GM18858 (cell line): ENCODE data around the gene C1orf56.
"Not testable (repeated sequence)": the region's sequence is repeated elsewhere in the genome, so short reads cannot be mapped to it uniquely, and the experiment has no call there.

Experiments used
- ATAC-seq: cut with Tn5 transposase; IDR thresholded peaks from one replicate; pipeline ENCODE4 v1.9.1; 2021; ENCODE audit not compliant: unreplicated experiment

Gene C1orf56

GRCh38 chr1:151060657-151061421 lies 13.3 kb downstream of the C1orf56 start:
- no peak for ATAC-seq

GRCh38 chr1:151061704-151062103 lies 14.2 kb downstream of the C1orf56 start:
- ATAC-seq, result no peak

GRCh38 chr1:151062741-151063371 lies 15.3 kb downstream of the C1orf56 start:
- ATAC-seq, result no peak

GRCh38 chr1:151065089-151065645 lies 17.6 kb downstream of the C1orf56 start:
- ATAC-seq, result no peak

- no peak for ATAC-seq
Observed at GRCh38 chr1:151067185-151067584, 19.6 kb downstream of the C1orf56 start.

GRCh38 chr1:151069103-151069486 lies 21.5 kb downstream of the C1orf56 start:
- no peak for ATAC-seq

- no peak for ATAC-seq
Observed at GRCh38 chr1:151070474-151071276, 23.1 kb downstream of the C1orf56 start, which contains the start of gene GABPB2. TSS of gene GABPB2 (plus strand) at chr1:151070761. CDS start at chr1:151088190, 17,429 bp downstream.

- no peak for ATAC-seq
Observed at GRCh38 chr1:151072224-151072623, 24.7 kb downstream of the C1orf56 start.

- ATAC-seq, result no peak
Observed at GRCh38 chr1:151085953-151086559, 38.5 kb downstream of the C1orf56 start.

GRCh38 chr1:151097426-151097825 lies 49.9 kb downstream of the C1orf56 start:
- not testable (repeated sequence) for ATAC-seq

GRCh38 chr1:151098126-151098525 lies 50.6 kb downstream of the C1orf56 start:
- ATAC-seq, result no peak
